ENCODE data around the gene TRPM7. TPM values are rescaled to one million over a fixed set of nuclear protein-coding genes. Genes with fewer than 3 reads are reported as not detected.

The TRPM7 gene
- total and polyA plus RNA-seq, 2 of the 13 experiments (the other 11 are each of a cell fraction or from before 2014, with no cell fraction given): 11.0 to 36.0 TPM

GRCh38 chr15:50686469-50687301 lies at the start of gene TRPM7 (continued):
- no peak; the same call in 1 of the 2 replicates for TF ChIP-seq GATA4 (IDR thresholded peaks at IDR 0.05; ENCODE audit: borderline replicate concordance, low read depth)
- peak; percentile 39; the same call in 1 of the 2 replicates for TF ChIP-seq PRMT3 (CRISPR knock-in tag; IDR thresholded peaks at IDR 0.05; ENCODE audit: borderline replicate concordance, low read depth)
- TF ChIP-seq SIX4 (CRISPR knock-in tag; IDR thresholded peaks at IDR 0.05): peak; percentile 57; the same call in 1 of the 2 replicates
- TF ChIP-seq NKX3-1 (CRISPR knock-in tag; IDR thresholded peaks at IDR 0.05): peak; percentile 86; the same call in 1 of the 2 replicates
- no peak for TF ChIP-seq GLI4 (CRISPR knock-in tag; IDR thresholded peaks at IDR 0.05; ENCODE audit: borderline replicate concordance)
- TF ChIP-seq ZNF652 (CRISPR knock-in tag; IDR thresholded peaks at IDR 0.05; ENCODE audit: borderline replicate concordance, low read depth): 0 out of 2 replicates have a peak, but pooled peaks have one; percentile 13
- TF ChIP-seq FIP1L1 (IDR thresholded peaks at IDR 0.05; ENCODE audit: borderline replicate concordance, insufficient read depth, low read depth, low read length): no peak
- no peak; the same call in 1 of the 2 replicates for TF ChIP-seq NR0B2 (CRISPR knock-in tag; IDR thresholded peaks at IDR 0.05)
- TF ChIP-seq ZNF432 (CRISPR knock-in tag; IDR thresholded peaks at IDR 0.05; ENCODE audit: borderline replicate concordance): no peak
- no peak for TF ChIP-seq CHD4 (IDR thresholded peaks at IDR 0.05; ENCODE audit: borderline replicate concordance, low read length)
- no peak for TF ChIP-seq ZZZ3 (CRISPR knock-in tag; IDR thresholded peaks at IDR 0.05; ENCODE audit: borderline replicate concordance)
- TF ChIP-seq ZBTB38 (CRISPR knock-in tag; IDR thresholded peaks at IDR 0.05): peak; percentile 86
- TF ChIP-seq HNF1A (IDR thresholded peaks at IDR 0.05; ENCODE audit: low read depth): no peak
- TF ChIP-seq HNF1A (CRISPR knock-in tag; IDR thresholded peaks at IDR 0.05; ENCODE audit: borderline replicate concordance): peak; percentile 24
- no peak for TF ChIP-seq PLRG1 (conservative IDR thresholded peaks at IDR 0.05)
- no peak for TF ChIP-seq ZNF33A (CRISPR knock-in tag; IDR thresholded peaks at IDR 0.05; ENCODE audit: borderline replicate concordance)
- no peak for TF ChIP-seq GZF1 (CRISPR knock-in tag; IDR thresholded peaks at IDR 0.05)
- TF ChIP-seq ZNF800 (CRISPR knock-in tag; IDR thresholded peaks at IDR 0.05): no peak; the same call in 1 of the 2 replicates
- no peak for TF ChIP-seq SRF (IDR thresholded peaks at IDR 0.05; ENCODE audit: low read depth, low read length)
- no peak for TF ChIP-seq ZNF256 (CRISPR knock-in tag; conservative IDR thresholded peaks at IDR 0.05)
- peak; percentile 95 for TF ChIP-seq ZNF589 (CRISPR knock-in tag; conservative IDR thresholded peaks at IDR 0.05)
- TF ChIP-seq ZNF331 (CRISPR knock-in tag; IDR thresholded peaks at IDR 0.05): peak; percentile 42; the same call in 1 of the 2 replicates
- no peak for TF ChIP-seq SNRNP70 (IDR thresholded peaks at IDR 0.05; ENCODE audit: low read depth, low read length)
